HG03469 (cell line): Measurements from ENCODE around the gene FBXO39.
"Not testable (repeated sequence)": the region's sequence is repeated elsewhere in the genome, so short reads cannot be mapped to it uniquely, and the experiment has no call there.

Experiments
- ATAC-seq: cut with Tn5 transposase; IDR thresholded peaks from one replicate; pipeline ENCODE4 v1.9.1; 2021; ENCODE audit warnings: mild to moderate bottlenecking, moderate library complexity, moderate number of reproducible peaks; ENCODE audit not compliant: unreplicated experiment

The FBXO39 gene

GRCh38 chr17:6789146-6789545, 13.1 kb downstream of the FBXO39 start:
- no peak for ATAC-seq

DNA sequence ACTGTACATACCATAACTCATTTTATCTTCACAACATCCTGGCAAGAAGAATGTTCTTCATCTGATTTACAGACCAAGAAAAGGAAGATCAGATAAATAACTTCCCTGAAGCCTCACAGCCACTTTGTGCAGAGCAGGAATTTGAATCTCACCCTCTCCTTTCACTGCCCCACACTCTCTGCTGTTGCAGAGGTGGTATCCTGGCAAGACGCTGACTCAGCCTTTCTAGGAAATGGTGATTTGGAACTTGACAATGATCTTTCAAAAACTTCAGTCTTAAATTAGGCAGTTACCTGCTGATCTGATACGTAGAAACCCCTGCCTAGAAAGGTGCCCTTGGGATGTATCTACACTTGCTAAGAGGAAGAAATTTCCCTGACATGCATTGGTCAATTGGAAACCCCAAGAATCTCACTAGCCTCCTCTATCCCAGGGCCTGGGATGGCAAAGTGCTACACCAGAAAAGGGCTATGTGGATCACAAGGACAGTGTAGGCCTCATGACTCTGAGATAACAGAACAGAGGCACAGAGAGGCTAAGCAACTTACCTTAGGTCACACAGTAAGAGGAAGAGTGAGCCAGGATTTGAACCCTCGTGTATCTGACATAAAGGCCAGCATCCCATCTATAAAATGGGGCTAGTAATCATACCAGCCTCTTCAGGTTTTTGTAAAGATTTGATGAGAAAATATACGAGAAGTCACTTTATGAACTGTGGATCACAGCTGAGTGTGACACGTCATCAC, 17.9 kb downstream of the FBXO39 start:
- no peak for ATAC-seq

GRCh38 chr17:6796017-6796886, 20.2 kb downstream of the FBXO39 start:
- ATAC-seq = no peak

DNA sequence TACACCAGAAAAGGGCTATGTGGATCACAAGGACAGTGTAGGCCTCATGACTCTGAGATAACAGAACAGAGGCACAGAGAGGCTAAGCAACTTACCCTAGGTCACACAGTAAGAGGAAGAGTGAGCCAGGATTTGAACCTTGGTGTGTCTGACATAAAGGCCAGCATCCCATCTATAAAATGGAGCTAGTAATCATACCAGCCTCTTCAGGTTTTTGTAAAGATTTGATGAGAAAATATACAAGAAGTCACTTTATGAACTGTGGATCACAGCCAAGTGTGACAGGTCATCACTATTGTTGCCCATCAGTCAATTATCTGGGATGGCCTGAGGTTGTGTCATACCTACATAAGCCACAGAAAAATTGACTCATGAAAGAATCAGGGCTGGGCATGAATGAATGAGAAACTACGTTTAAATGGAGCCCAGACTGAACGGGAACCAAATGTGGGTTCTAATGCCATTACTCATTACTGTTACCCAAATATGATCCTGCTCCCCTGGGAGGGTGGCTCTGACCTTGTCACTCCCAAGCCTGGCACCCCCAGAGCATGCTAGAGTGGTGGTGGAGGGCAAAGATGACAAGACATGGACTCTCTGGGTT, 21.0 kb downstream of the FBXO39 start:
- ATAC-seq = no peak

DNA sequence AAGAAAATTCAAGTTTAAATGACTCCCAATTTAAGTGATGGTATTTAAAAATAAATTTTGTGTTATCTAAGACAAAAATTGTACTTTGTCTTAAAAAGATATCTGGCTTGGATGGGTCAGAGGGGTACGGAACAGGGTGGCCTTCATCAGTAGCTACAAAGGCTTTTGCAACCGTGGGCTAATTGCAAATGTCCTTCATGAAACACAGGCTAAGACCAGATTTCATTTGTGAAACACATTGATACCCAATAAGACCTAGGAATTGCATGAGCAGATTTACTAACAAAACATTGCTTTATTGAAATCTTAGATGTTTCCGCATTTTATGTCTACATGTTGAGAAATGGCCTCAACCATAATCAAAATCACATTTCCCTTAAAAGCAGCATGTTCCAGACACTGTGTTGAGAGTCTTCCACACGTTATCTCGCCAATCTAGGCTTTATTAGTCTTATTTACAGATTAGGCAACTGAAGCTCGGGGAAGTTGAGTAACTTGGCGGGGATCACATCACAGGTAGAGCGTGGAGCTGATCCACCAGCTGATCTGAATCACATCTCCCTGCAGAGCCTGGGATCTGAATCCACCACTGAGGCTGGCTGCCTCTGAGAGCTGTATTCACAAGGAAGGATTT, 21.8 kb downstream of the FBXO39 start:
- no peak for ATAC-seq

DNA sequence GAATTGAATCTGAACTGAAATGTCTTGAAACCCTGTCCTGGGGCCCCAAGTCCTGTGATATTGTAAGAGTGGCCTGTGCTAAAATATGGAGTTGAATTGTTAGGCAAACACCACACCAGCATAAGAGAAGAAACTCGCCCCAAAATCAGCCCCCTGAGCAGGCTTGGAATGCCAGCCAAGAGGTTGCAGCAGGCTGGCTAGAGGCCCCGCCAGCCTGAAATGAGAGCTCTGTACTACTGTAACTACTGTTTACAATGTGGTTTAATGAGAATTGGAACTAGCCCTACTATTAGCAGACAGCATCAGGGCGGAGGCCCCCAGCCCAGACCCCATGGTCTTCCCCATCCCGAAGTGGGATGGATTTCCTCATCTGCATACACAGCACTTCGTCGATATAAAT, 23.7 kb downstream of the FBXO39 start:
- no peak for ATAC-seq

DNA sequence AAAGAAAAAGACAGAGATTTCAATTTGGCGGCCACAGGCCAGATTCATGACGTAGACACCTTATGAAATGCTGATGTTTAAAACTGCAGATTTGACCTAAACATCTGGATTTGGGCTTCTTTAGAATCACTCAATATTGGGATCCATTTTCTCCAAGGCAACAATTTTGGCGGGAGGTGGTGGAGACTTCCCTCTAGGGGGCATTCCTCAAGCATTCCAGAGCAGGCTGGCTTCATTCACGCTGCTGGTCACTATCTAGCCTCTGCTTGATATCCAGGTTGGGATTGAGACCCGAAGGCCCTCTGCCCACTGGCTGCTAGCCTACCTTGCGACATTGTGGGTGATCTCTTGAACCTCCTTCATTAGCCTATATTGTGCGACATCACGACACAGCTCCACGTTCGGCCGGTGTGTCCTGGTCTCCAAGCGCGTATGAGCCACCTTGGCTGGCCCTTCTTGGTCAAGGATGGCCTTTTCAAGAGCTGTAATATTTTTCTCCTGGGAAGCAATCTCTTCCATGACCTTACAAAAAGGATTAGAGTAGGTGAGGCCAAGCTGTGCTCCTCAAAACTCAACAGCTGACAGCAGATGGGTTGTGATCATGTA, 24.5 kb downstream of the FBXO39 start:
- no peak for ATAC-seq

- ATAC-seq = no peak
Observed at GRCh38 chr17:6811510-6811909, 35.5 kb downstream of the FBXO39 start.

GRCh38 chr17:6812295-6812694, 36.3 kb downstream of the FBXO39 start:
- no peak for ATAC-seq

DNA sequence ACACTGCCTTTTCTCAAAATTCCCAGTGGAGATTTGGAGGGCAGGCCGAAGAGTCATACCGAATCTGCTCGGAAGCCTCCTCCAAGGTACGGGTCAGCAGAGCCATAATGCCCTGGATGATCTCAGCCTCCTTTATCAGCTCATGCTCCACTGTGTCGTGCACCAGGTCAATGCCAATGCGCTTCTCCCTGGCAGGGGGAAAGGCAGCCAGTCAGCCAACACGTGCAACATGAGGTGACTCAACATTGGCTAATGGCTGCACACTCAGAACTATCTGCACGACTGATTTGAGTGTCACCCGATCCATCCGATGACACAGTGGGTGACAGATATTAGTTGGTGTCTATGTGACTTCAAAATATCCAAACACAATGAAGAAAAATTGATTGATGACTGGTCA, 39.8 kb downstream of the FBXO39 start:
- ATAC-seq = no peak

DNA sequence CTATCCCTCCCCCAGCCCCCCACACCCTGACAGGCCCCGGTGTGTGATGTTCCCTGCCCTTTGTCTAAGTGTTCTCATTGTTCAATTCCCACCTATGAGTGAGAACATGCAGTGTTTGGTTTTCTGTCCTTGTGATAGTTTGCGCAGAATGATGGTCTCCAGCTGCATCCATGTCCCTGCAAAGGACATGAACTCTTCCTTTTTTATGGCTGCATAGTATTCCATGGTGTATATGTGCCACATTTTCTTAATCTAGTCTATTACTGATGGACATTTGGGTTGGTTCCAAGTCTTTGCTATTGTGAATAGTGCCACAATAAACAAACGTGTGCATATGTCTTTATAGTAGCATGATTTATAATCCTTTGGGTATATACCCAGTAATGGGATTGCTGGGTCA, 40.4 kb downstream of the FBXO39 start:
- ATAC-seq = not testable (repeated sequence)

DNA sequence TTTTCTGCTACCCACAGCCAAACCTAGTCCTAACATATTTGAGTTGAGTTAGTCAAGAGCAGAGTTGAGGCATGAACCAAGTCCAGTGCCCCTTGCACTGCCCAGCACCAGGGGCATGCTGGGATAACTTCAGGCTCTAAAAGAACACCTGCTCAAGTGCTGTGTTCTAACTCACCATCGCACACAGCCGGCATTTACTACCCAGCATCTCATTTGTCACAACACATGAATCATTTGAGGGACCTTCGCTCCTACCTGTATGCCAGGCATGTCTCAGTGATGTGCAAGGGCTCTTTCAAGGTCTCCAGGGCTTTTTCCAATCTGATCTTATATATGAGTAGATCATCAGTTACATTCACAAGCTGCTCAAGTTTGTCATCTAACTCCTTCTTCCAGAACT, 42.9 kb downstream of the FBXO39 start:
- ATAC-seq = no peak

- no peak for ATAC-seq
Observed at GRCh38 chr17:6823011-6823442, 47.0 kb downstream of the FBXO39 start.

- no peak for ATAC-seq
Observed at GRCh38 chr17:6830383-6830986, 54.5 kb downstream of the FBXO39 start.

GRCh38 chr17:6831661-6832263, 55.7 kb downstream of the FBXO39 start, which contains the start of gene TEKT1:
Gene TEKT1, minus strand, starts transcription at chr17:6831729. Its CDS starts 1,353 bp downstream, at chr17:6830376.
- no peak for ATAC-seq
